ENCODE measurements around the gene GALNT16.

DNA sequence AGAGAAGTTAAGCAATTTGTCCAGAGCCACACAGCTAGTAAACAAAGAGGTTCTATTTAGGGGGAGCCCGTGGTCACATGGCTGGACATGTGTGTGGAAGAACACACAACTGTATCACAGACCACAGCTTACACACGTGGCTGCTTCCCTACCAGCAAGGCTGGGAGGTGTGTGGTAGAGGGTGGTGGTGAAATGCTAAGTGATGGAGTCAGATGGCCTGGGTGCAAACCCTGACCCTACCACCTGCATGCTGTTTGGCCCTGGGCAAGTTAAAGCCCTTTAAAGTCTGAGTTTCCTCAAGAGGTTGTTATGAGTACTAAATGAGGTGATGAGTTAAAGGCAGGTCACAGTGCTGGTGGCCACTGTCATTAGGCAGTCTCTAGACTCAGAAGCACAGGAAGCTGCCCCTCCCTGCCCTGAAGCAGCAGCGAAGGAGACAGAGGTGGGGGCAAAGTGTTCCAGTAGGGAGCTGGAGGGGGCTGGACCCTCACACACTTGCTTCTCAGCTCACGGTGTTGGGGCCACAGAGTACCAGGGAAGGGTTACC is 73.9 kb downstream of the GALNT16 start:
- TF ChIP-seq, protein P1, sequence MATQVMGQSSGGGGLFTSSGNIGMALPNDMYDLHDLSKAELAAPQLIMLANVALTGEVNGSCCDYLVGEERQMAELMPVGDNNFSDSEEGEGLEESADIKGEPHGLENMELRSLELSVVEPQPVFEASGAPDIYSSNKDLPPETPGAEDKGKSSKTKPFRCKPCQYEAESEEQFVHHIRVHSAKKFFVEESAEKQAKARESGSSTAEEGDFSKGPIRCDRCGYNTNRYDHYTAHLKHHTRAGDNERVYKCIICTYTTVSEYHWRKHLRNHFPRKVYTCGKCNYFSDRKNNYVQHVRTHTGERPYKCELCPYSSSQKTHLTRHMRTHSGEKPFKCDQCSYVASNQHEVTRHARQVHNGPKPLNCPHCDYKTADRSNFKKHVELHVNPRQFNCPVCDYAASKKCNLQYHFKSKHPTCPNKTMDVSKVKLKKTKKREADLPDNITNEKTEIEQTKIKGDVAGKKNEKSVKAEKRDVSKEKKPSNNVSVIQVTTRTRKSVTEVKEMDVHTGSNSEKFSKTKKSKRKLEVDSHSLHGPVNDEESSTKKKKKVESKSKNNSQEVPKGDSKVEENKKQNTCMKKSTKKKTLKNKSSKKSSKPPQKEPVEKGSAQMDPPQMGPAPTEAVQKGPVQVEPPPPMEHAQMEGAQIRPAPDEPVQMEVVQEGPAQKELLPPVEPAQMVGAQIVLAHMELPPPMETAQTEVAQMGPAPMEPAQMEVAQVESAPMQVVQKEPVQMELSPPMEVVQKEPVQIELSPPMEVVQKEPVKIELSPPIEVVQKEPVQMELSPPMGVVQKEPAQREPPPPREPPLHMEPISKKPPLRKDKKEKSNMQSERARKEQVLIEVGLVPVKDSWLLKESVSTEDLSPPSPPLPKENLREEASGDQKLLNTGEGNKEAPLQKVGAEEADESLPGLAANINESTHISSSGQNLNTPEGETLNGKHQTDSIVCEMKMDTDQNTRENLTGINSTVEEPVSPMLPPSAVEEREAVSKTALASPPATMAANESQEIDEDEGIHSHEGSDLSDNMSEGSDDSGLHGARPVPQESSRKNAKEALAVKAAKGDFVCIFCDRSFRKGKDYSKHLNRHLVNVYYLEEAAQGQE (IDR thresholded peaks at IDR 0.05; ENCODE audit: insufficient replicate concordance, low read depth), result no peak
- TF ChIP-seq CTCF (IDR thresholded peaks at IDR 0.05; ENCODE audit: insufficient read depth, low read length), result no peak
- TF ChIP-seq POLR2AphosphoS5 (IDR thresholded peaks at IDR 0.05; ENCODE audit: low read depth), result no peak
- TF ChIP-seq GABPA (IDR thresholded peaks at IDR 0.05; ENCODE audit: low read depth), result no peak
